Activated CD8-positive, alpha-beta memory T cell treated with anti-CD3 and anti-CD28 coated beads for 1 hour (primary cell): ENCODE data around the gene PIK3CA.
"Not testable (repeated sequence)": the region's sequence is repeated elsewhere in the genome, so short reads cannot be mapped to it uniquely, and the experiment has no call there.

ENCODE experiments used
- DNase-seq, 2 donors: peaks; one replicate each; pipeline ENCODE4 v3.0.0-alpha.2; 2020; ENCODE audit warnings: low read depth in 1 of 2; ENCODE audit errors: extremely low read depth in 1 of 2

The PIK3CA gene

DNA sequence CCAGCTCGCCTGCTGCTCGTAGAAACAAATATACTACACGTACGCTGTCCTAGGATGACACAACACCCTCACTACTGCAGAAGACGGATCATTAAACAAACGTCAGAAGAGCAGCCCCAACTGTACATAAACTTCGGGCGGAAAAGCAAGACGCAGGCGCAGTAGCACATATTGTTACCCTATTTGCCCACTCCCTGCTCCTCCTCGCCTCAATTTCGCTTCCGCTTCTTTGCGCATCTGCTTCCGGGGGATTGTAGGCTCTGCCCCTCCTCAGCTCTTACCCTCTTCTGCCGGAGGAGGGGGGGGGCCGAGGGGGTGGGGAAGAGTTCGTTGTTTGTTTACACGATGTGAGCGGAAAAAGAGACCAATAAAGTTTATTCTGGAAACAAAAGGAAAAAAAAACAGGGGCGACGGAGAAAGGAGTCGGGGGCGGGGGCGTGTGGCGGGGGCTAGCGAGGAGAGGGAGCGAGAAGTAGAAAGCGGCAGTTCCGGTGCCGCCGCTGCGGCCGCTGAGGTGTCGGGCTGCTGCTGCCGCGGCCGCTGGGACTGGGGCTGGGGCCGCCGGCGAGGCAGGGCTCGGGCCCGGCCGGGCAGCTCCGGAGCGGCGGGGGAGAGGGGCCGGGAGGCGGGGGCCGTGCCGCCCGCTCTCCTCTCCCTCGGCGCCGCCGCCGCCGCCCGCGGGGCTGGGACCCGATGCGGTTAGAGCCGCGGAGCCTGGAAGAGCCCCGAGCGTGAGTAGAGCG, at the start of gene PIK3CA:
PIK3CA (plus strand) TSS at position 485 of the 743 bp plus-strand sequence. CDS start 50,469 bp downstream, outside the sequence.
- DNase-seq, result peak; percentile 86 to 90

DNA sequence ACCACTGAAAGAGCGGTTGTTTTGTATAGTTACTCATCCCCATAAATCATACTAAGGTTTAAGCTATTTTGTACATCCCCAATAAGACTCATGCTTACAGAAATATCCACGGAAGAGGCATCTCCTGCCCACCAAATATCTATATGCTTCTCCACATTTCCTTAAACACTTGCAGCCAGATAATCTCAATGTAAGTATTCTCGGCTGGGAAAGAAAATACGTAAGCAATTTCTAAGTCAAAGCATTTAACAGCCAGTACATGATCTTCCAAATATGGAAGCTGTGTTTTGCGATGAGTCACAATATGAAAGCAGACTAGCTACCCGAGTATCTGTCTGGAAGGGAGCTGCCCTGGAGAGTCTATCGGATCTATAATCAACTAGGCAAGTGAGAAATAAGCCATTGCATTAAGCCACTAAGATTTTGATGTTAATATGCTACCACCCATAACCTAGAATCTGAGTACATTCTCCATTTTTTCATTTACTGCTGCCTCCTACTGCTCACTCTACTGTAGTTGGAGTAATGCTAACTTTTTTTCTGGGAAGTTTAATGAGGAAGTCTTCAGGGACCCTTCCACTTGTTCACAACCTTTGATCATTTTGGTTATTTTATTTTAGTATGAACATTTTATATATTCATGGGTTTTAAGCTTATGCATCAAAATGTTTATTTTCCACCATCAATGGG, 49.6 kb upstream of the PIK3CA start:
- DNase-seq, result no peak

DNA sequence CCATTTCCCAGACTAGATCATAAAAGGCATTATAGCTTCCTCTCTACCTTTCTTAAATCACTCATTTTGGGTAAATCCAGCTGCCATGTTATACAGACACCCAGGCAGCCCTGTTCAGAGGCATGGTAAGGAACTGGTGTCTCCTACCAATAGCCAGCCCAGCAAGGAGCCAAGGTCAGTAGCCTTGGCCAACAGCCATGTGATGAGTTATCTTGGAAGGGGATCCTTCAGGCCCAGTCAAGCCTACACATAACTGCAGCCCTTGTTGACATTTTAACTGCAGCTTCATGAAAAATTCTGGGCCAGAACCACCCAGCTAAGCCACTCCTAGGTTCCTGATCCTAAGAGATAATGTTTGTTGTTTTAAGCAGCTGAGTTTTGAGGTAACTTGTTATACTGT, 47.5 kb upstream of the PIK3CA start:
- DNase-seq, result no peak

DNA sequence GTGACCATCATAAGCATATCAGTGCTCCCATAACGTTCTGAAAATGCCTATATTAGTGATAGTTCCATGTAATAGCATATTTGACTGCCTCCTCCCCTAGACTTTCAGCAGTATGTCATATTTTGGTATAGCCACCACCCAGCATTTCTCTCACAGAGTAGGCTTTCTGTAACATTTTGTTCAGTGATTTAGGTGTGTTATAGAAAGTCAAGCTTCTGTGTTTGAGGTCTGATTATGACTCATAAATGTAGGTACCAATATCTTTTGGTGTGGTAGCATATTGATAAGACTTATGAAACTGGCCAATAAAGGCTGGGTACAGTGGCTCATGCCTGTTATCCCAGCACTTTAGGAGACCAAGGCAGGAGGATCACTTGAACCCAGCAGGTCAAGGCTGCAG, 42.3 kb upstream of the PIK3CA start:
- DNase-seq, result no peak

DNA sequence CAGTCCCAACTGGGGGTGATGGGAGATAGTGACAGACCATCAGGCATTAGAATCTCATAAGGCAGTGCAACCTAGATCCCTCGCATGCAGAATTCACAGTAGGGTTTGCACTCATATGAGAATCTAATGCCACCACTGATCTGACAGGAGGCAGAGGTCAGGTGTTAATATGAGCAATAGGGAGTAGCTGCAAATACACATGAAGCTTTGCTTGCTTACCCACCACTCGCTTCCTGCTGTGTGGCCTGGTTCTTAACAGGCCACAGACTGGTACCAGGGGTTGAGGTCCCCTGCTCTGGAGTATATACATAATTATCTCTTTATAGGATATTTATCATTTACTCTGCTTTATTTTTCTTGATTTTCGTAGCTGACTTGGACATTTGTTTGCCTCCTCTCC, 40.5 kb upstream of the PIK3CA start:
- DNase-seq, result no peak

DNA sequence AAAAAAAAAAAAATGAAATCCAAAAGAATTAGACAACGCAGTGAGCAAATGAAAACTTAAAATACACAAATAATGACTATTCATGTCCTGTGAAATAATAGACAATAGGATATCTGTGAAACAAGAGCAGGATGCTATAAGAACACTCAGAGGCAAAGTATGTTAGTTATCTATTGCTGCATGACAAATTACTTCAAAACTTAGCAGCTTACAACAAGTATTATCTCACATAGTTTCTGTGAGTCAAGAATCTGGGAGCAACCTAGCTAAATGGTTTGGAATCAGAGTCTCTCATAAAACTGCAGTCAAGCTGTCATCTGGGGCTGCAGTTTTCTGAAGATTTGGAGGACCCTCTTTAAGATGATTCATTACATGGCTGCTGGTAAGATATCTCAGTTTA, 40.1 kb upstream of the PIK3CA start:
- DNase-seq, result no peak

DNA sequence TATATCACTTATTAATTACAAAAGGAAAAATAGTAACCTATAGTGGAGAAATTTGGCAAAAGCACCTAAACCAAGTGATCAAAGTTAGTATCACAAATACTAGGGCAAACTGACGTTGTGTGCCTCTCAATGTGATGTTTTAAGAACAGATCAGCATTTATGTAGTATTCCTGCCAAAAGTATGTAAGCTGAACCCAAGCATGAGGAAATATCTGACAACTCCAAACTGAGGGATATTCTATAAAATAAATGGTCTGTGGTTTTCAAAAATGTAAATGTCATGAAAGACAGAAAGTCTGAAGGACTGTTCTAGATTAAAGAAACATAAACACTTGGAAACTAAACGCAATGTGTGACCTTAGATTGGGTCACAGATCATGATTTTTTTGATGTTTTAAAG, 34.3 kb upstream of the PIK3CA start:
- DNase-seq, result no peak

DNA sequence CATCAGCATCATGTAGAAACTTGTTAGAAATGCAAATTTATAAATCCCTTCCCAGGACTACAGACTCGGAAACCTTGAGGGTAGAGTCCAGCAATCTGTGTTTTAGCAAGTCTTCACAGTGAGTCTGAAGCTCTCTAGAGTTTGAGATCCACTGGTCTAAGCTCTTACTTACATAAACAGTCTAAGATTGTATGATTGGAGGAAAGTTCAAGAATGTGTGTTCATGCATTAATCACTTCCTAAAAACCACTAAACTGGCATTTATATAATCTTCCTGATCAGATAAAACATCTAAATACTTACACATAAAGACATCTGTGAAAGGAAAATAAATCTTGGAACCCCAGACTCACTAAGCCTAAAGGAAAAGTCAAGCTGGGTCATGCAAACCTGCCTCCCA, 32.7 kb upstream of the PIK3CA start:
- DNase-seq, result not testable (repeated sequence)

DNA sequence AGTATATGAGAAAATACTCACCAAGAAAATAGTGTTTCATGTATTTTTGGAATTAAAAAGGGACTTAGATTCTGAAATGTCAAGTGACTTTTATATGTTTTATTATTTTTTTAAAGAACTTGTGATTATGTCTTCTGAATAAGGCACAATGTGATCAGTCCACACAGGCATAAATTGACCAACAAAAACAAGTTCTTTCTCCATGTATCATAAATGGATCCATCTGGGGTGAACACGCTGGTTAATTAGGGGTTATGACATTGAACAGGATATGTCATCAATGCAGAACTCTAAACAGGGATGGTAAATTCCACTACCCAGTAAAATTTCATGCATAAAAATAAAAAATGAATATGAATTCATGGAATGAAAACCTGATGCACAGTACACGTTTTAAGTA, 31.3 kb upstream of the PIK3CA start:
- no peak for DNase-seq

DNA sequence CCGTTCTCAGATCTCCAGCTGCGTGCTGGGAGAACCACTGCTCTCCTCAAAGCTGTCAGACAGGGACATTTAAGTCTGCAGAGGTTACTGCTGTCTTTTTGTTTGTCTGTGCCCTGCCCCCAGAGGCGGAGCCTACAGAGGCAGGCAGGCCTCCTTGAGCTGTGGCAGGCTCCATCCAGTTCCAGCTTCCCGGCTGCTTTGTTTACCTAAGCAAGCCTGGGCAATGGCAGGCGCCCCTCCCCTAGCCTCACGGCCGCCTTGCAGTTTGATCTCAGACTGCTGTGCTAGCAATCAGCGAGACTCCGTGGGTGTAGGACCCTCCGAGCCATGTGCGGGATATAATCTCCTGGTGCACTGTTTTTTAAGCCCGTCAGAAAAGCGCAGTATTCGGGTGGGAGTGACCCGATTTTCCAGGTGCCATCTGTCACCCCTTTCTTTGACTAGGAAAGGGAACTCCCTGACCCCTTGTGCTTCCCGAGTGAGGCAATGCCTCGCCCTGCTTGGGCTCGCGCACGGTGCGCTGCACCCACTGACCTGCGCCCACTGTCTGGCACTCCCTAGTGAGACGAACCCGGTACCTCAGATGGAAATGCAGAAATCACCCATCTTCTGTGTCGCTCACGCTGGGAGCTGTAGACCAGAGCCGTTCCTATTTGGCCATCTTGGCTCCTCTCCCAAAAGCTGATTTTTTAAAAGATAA, 15.8 kb upstream of the PIK3CA start:
- not testable (repeated sequence) for DNase-seq

DNA sequence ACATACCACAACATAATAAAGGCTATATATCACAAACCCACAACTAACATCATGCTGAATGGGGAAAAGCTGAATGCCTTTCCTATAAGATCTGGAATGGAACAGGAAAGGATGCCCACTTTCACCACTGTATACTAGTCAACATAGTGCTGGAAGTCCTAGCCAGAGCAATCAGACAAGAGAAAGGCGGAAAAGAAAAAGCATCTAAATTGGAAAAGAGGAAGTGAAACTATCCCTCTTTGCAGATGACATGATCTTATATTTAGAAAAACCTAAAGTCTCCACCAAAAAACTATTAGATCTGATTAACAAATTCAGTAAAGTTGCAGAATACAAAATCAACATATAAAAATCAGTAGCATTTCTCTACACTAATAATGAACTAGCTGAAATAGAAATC, 14.6 kb upstream of the PIK3CA start:
- DNase-seq, result no peak

DNA sequence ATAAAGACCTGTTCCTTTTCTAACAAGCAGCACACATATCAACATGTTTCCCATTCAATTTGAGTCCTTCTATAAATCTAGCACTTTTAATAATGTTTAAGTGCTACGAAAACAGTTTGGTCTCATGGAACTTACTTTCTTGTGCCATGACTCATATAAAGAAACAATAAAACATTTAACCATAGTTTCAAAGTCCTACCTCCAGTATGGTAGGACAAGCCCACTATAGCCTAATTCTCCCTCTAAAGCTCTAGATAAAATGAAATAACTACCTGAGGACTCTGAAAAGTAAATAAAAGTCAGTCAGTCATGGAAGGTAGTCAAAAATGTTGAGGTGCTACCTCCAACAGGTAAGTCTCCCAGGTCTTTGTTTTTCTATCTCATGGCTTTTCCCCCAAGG, 12.0 kb upstream of the PIK3CA start:
- DNase-seq, result no peak

DNA sequence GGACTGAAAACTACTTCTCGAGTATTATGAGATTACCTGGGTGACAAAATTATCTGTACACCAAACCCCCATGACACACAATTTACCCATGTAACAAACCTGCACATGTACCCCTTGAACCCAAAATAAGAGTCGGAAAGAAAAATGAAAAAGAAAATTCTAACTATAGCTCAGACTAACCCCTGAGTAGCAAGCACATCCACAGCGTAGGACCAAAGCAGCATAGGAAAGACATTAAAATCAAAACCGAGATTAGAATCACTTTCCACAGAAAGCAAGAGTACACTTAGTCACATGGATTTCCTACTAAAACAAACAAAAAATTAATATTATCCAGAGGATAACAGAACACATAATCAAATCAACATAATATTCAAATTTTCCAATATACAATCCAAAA, 6.3 kb upstream of the PIK3CA start:
- no peak for DNase-seq

DNA sequence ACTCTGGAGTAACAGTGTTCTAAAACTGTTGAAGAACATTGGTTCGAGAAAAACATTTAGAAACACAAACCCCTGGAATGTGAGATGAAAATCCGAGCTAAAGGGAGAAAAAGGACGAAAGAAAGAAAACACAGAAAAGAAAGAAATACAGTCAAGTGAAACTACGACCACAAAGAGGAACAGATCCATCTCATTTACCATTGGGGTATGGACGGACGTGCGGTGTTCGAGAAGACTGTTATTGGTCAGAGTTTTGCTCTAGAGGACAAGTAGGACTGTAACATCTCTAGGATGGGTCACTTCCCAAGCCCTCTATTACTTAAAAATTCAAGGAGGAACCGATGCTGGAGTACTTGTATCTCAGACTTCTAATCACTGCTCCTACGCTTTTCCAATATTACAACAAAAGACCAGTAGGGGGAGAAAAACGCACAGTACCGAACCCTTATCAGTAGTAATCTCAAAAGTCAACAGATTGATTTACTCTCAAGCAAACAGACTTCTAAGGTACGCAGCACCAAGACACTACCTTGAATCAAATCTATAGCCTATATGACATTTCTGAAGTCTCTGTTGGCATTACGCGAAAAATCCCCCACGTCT, 1.1 kb upstream of the PIK3CA start:
- DNase-seq, result no peak

DNA sequence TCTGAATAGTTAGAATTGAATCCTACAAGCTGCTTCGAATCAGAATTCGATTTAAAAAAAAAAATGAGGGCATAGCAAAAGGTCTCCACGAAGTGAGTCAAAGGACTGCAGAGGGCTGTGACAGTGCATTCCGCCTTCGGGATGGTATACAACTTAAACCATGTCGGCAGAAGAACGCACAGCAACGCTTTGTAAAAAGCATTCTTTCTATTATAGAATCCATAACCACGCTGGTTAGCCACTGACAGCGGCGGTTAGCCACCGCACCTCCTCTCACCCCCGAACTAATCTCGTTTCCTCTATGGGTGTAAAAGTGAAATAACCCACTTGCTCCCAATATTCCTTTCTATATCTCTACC, 664 bp upstream of the PIK3CA start:
- peak in 1 of 2 donors; percentile 39 for DNase-seq

DNA sequence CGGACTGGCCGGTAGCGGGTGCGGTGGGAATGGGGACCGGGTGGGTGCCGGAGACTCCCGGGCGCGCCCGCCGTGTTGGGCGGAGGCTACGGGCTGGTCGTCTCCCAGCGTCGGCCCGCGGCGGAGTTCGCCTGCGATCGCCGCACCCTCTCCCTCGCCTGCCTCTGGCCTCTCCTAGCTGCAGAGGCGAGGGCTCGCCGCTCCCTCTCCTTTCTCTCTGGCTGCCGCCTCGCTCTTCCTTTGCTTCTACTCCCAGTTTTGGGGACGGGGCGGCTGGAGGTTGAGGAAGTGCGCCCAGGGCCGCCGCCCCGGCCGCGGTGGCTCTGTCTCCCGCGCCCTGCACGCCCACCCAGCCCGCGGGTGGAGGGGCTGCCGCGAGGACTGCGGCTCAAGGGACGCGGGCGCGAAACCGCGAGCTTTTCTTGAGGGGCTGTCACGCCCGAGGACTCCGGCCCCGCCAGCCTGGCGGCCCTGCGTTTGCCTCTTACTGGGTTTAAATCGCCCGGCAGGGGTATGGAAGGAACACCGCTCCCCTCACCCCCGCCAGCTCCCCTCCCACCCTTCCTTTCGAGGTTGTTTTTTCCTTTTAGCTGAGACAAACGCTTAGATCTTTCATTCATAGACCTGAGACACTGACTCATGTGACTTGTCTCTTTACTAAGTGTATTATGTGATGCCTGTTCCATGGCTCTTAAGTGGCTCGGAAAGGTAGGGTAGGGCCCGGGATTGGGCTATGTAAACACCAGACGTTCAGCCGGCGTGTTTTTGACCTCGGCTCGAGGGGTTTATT, 654 bp downstream of the PIK3CA start:
- peak; percentile 32 to 35 for DNase-seq

DNA sequence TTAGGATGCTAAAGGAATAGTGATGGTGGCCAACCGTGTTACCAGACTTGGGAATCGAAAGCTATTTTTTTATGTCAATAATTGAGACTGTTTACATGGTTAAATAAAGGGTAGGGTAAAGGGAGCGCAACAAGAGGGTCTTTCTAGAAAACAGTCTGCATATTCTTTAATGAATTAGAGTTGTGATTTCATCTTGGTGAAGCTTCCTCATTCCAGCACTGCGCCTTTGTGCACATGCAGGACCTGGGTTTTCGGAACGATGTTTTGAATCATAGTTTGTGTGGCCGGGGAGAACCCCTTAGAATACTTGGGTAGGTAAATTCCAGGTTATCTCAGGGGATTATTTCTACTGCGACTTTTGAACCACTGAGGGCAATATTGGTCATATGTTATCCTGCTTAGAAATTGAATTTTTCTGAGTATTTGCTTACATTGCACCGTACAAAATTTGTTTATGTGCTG, 1.3 kb downstream of the PIK3CA start:
- peak in 1 of 2 donors; percentile 8 for DNase-seq

DNA sequence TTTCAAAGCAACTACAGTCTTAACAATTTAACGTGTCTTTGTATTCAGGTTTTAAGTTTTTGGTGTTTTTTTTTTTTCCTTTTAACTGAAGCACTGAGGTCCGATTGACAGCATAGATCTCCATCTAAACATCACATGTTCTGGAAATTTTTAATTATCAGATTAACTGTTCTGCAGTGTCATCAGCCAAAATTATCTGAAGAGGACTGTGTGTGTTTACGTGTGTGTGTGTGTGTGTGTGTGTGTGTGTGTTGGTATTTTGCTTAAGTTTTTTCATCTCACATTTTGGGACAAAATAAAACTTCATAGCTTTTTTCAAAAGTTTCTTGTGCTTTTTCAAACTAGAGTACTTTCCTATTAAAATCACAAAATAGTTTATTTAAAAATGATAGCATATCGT, 1.8 kb downstream of the PIK3CA start:
- DNase-seq, result no peak

DNA sequence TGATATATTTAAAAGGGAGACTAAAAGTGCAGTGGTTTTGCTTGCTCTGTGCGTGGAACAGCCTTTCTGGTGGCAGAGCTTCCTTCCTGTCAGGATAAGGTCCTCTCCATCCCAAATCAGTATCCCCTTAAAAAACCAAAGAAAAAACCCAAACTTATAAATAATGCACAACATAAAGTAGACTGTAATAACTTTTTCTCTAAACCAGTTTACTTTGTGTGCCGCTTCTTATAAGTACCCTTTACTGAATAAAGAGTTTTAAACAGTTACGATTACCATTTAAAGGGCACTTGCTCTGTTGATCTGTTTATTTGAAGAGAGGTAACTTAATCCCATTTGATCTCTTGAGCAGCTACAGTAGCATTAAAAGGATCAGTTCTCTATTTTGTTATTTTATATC, 2.5 kb downstream of the PIK3CA start:
- no peak for DNase-seq

DNA sequence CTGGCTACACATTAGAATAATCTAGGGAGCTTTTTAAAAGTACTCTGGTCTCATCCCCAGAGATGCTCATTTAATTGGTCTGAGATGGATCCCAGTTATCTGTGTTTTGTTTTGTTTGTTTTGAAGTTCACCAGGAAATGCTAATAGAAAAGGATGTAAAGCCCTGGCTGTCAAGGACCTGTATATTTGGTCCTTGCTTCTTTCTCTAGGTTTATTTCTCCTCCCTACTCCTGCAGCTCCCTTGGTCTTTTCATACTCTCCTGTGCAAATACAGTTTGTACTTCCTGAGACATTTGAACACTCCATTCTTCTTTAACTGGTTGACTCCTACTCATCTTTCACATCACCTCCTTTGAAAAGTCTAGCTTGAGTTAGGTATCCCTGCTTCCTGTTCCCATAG, 3.3 kb downstream of the PIK3CA start:
- no peak for DNase-seq

DNA sequence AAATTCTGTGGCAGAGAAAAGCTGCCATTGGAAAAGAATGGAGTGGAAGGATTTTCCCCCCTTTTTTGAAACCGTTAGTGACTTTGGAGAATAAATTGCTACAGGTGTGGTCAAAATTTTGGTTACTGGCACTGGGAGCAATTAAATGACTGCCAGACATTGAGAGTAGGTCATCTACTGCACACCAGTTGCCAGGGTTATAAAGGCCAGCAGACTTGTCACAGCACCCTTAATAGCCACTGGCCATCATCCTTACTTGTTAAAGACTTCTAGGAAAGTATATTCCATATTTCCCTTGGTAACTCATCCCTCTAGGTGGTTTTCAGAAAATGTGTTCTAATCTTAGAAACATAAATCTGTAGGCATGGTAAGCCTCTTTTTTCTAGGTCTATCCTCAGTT, 8.0 kb downstream of the PIK3CA start:
- no peak for DNase-seq
